ENCODE results near the gene HORMAD1.

DNA sequence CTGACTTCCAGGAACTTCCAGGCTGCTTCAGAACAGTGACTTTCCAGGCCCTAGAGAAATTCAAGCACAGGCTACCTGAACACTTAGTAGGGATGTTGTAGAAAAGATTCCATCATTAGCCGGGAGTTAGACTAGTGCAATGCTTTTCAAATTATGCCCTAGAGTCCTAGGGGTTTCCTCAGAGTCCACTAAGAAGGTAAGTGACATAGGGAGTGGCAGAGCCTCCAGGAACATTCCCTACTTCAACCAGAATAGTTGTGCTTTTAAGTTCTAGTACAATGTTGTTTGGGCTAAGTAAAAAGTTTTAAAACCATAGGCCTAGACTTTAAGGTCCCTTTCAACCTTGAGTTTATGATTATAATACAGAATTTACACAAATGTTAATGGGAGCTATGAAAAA lies 14.6 kb downstream of the HORMAD1 start:
- TF ChIP-seq POLR2A (IDR thresholded peaks at IDR 0.05), result no peak
- TF ChIP-seq, protein P1, sequence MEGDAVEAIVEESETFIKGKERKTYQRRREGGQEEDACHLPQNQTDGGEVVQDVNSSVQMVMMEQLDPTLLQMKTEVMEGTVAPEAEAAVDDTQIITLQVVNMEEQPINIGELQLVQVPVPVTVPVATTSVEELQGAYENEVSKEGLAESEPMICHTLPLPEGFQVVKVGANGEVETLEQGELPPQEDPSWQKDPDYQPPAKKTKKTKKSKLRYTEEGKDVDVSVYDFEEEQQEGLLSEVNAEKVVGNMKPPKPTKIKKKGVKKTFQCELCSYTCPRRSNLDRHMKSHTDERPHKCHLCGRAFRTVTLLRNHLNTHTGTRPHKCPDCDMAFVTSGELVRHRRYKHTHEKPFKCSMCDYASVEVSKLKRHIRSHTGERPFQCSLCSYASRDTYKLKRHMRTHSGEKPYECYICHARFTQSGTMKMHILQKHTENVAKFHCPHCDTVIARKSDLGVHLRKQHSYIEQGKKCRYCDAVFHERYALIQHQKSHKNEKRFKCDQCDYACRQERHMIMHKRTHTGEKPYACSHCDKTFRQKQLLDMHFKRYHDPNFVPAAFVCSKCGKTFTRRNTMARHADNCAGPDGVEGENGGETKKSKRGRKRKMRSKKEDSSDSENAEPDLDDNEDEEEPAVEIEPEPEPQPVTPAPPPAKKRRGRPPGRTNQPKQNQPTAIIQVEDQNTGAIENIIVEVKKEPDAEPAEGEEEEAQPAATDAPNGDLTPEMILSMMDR (IDR thresholded peaks at IDR 0.05), result no peak
